CD4-positive, alpha-beta T cell (primary cell): ENCODE measurements around the gene PICALM. TPM values are rescaled to one million over a fixed set of nuclear protein-coding genes. Genes with fewer than 3 reads are reported as not detected.
A peak's percentile ranks its signal among the peaks of the same experiment; 100 is the strongest.

ENCODE experiments used
- ATAC-seq: fragments of 200-7000 bp; cut with Tn5 transposase; one replicate; pipeline ENCODE4 v1.10.0; 2022; ENCODE audit warnings: mild to moderate bottlenecking; ENCODE audit not compliant: poor library complexity
- CTCF ChIA-PET: fragments of 350-600 bp; sonication (Branson Sonifier 250); formaldehyde crosslinking; loops from one replicate; lab custom pipeline; 2021; ENCODE audit warnings: antibody characterized with exemption, inconsistent platforms; lab: Charles Lee
- POLR2A ChIA-PET: fragments of 350-600 bp; sonication (Branson Sonifier 250); formaldehyde crosslinking; loops from one replicate; lab custom pipeline; 2021; ENCODE audit warnings: antibody characterized with exemption, inconsistent platforms; lab: Charles Lee
- DNase-seq, 14 experiments: peaks; one replicate each; pipeline ENCODE4 v3.0.0-alpha.2; 2013 to 2020; ENCODE audit warnings: mixed read lengths in 2 of 14
- H3K27ac ChIP-seq, 2 donors: one replicate each; pipeline versions ENCODE4 v1.5.1 to v1.7.0; 2013; ENCODE audit warnings: low read length in 2 of 2, low read depth in 1 of 2, mild to moderate bottlenecking in 1 of 2
- H3K27me3 ChIP-seq, 2 experiments: 1 replicate in 1 of 2; 2 replicates in 1 of 2; pipeline versions ENCODE4 v1.6.1 to v1.7.0; 2013; ENCODE audit warnings: low read length in 2 of 2, control low read depth in 1 of 2, mild to moderate bottlenecking in 1 of 2, moderate library complexity in 1 of 2; ENCODE audit not compliant: insufficient read depth in 2 of 2, control insufficient read depth in 1 of 2
- H3K36me3 ChIP-seq: one replicate; pipeline ENCODE4 v1.6.1; 2013; ENCODE audit warnings: low read length, control low read depth; ENCODE audit not compliant: insufficient read depth
- H3K4me1 ChIP-seq: one replicate; pipeline ENCODE4 v1.6.1; 2013; ENCODE audit warnings: low read length, control low read depth; ENCODE audit not compliant: insufficient read depth
- H3K4me3 ChIP-seq: one replicate; pipeline ENCODE4 v1.5.1; 2013; ENCODE audit warnings: mild to moderate bottlenecking, low read length, moderate library complexity
- H3K9me3 ChIP-seq, 2 experiments: 1 replicate in 1 of 2; 2 replicates in 1 of 2; pipeline versions ENCODE4 v1.6.1 to v1.7.0; 2013; ENCODE audit warnings: low read length in 2 of 2, mild to moderate bottlenecking in 2 of 2, control low read depth in 1 of 2, moderate library complexity in 1 of 2; ENCODE audit not compliant: control insufficient read depth in 1 of 2, insufficient read depth in 1 of 2
- H3K27ac Mint-ChIP-seq: one replicate; pipeline ENCODE4 v1.8.0; 2020; ENCODE audit warnings: mixed read lengths
- H3K27me3 Mint-ChIP-seq: one replicate; pipeline ENCODE4 v1.8.0; 2021; ENCODE audit warnings: mixed read lengths
- H3K36me3 Mint-ChIP-seq: one replicate; pipeline ENCODE4 v1.8.0; 2021; ENCODE audit warnings: low read depth, mixed read lengths
- H3K4me1 Mint-ChIP-seq: one replicate; pipeline ENCODE4 v1.8.0; 2021; ENCODE audit warnings: low read depth, mixed read lengths
- H3K4me3 Mint-ChIP-seq: one replicate; pipeline ENCODE4 v1.8.0; 2020; ENCODE audit warnings: mild to moderate bottlenecking, mixed read lengths
- H3K9me3 Mint-ChIP-seq: one replicate; pipeline ENCODE4 v1.8.0; 2020; ENCODE audit warnings: mixed read lengths
- intact Hi-C, 2 experiments: fragments of 100-400 bp; cut with DNase I in 1 of 2; cut with micrococcal nuclease in 1 of 2; formaldehyde crosslinking; loops; one replicate each; pipeline versions ENCODE4 v1.15.1 to v1.9.0; 2023 to 2025; cut with DNase I, micrococcal nuclease
- total RNA-seq, 174 experiments: library from RNA in 2 of 174; stranded (reverse) in 2 of 174; gene quantifications; one replicate each; pipeline ENCODE4 v1.2.3 and lab custom pipeline; 2021 to 2026
- TF ChIP-seq, protein P1 (sequence below): fragments of 200-600 bp; IDR thresholded peaks from one replicate; pipeline ENCODE4 v1.8.0; 2022; ENCODE audit warnings: antibody characterized with exemption, mild to moderate bottlenecking

PICALM gene
- total RNA-seq, 2 experiments from 2014 or later: 73.3 to 77.3 TPM

DNA sequence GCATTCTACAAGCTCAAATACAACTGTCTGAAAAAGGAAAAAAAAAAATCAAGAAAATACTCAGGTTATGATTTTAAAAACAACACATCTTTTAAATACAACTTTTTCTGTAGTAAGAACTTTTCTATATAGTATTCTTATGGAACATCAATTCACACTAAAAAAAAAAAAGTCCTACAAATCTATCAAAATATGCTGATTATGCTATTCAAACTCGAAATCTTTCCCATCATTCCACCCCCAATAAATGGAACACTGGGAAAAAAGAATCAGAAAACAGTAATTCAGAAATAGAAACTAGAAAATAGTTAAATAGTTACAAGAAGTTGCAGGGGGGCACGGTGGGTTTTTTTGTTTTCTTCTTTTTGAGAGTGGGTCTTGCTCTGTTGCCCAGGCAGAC is 77.4 kb downstream of the PICALM start:
- peaks cover 90% of the 10 kb centered on the region for H3K36me3 Mint-ChIP-seq
- Histone ChIP-seq H3K27me3 (no peaks in the 10 kb centered on the region), H3K9me3 (no peaks in the 10 kb centered on the region), H3K4me1 (no peaks in the 10 kb centered on the region), H3K27ac (no peak overlapping the region), H3K36me3 (peaks cover 60% of the 10 kb centered on the region), H3K4me3 (no peak overlapping the region)
- intact Hi-C loops: loop anchor here in 1 of 2 experiments (10.0 kb wide), 1 partner anchor 137 kb away; the partner anchor contains the start of gene CCDC83
- CTCF ChIA-PET: interaction anchor here (1.0 to 2.6 kb wide), 3 partner anchors 50 to 202 kb away, joined by 3 to 9 read pairs (median 3); partner anchors contain the start of gene CCDC83
- peaks cover 5% of the 10 kb centered on the region for H3K4me1 Mint-ChIP-seq
- no peak for ATAC-seq
- TF ChIP-seq, protein P1, sequence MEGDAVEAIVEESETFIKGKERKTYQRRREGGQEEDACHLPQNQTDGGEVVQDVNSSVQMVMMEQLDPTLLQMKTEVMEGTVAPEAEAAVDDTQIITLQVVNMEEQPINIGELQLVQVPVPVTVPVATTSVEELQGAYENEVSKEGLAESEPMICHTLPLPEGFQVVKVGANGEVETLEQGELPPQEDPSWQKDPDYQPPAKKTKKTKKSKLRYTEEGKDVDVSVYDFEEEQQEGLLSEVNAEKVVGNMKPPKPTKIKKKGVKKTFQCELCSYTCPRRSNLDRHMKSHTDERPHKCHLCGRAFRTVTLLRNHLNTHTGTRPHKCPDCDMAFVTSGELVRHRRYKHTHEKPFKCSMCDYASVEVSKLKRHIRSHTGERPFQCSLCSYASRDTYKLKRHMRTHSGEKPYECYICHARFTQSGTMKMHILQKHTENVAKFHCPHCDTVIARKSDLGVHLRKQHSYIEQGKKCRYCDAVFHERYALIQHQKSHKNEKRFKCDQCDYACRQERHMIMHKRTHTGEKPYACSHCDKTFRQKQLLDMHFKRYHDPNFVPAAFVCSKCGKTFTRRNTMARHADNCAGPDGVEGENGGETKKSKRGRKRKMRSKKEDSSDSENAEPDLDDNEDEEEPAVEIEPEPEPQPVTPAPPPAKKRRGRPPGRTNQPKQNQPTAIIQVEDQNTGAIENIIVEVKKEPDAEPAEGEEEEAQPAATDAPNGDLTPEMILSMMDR: no peak
- POLR2A ChIA-PET: interaction anchor here (1.2 kb wide), 1 partner anchor 202 kb away, joined by 3 read pairs; no protein-coding TSS in a partner anchor
- no peaks in the 10 kb centered on the region for H3K9me3 Mint-ChIP-seq
- no peak overlapping the region for H3K27ac Mint-ChIP-seq
- DNase-seq: no peak
- no peaks in the 10 kb centered on the region for H3K27me3 Mint-ChIP-seq
- no peak overlapping the region for H3K4me3 Mint-ChIP-seq

DNA sequence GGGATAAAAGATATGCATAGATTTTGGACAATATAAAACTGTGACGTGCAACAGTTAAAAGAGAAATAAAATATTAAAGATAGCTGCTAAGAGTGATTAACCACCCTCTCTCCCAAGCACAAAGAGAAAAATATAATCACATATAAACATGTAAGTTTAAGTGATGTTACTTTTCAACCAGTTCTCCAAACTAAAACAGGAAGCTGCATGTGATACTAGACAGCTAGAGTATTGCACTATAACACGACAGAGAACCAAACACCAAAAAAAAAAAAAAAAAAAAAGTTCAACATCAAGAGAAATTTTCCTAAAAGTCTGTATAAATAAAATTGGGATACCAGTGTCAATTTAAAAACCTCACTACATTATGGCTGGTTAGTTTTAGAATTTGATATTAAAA is 79.1 kb downstream of the PICALM start:
- ATAC-seq (no peak), DNase-seq (no peak)
- TF ChIP-seq, protein P1: no peak
- no peaks in the 10 kb centered on the region for H3K9me3 ChIP-seq
- no peak overlapping the region for H3K27ac ChIP-seq
- no peaks in the 10 kb centered on the region for H3K4me1 ChIP-seq
- intact Hi-C loops: loop anchor here in 1 of 2 experiments (10.0 kb wide), 1 partner anchor 135 kb away; the partner anchor contains the start of gene CCDC83
- H3K4me3 ChIP-seq: no peak overlapping the region
- Mint-ChIP-seq H3K9me3 (no peaks in the 10 kb centered on the region), H3K27ac (no peak overlapping the region), H3K4me3 (no peak overlapping the region), H3K4me1 (peaks cover 5% of the 10 kb centered on the region), H3K36me3 (peaks cover 88% of the 10 kb centered on the region), H3K27me3 (no peaks in the 10 kb centered on the region)
- CTCF ChIA-PET: no interaction called here
- H3K36me3 ChIP-seq: peaks cover 62% of the 10 kb centered on the region
- POLR2A ChIA-PET: interaction anchor here (0.9 kb wide), 1 partner anchor 15 kb away, joined by 3 read pairs; no protein-coding TSS in a partner anchor
- no peaks in the 10 kb centered on the region for H3K27me3 ChIP-seq

DNA sequence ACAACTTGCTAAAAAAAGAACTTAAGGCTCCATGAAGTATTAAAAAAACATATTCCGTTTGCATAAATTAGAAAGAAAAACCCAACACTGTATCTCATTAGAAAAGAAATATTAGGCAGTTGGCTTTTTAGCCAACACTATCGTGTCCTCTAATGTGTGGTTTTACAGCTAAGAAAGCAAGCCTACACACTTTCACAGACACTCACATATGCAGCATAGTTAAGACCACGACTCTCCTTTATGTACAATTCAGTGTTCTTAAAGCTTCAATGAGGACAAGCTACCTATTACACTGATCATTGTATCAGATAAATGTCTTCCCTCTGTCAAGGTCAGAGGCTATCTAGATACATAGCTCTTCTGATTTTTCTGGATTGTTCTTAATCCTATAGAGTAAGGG is 80.1 kb downstream of the PICALM start:
- H3K27ac ChIP-seq: no peak overlapping the region
- no peak for DNase-seq
- no peaks in the 10 kb centered on the region for H3K27me3 ChIP-seq
- Mint-ChIP-seq H3K4me3 (no peak overlapping the region), H3K27me3 (no peaks in the 10 kb centered on the region), H3K4me1 (peaks cover 9% of the 10 kb centered on the region), H3K27ac (peak overlapping the region; percentile 67), H3K36me3 (peaks cover 89% of the 10 kb centered on the region), H3K9me3 (no peaks in the 10 kb centered on the region)
- POLR2A ChIA-PET: interaction anchor here (0.9 kb wide), 1 partner anchor 14 kb away, joined by 3 read pairs; no protein-coding TSS in a partner anchor
- H3K36me3 ChIP-seq: peaks cover 62% of the 10 kb centered on the region
- no peaks in the 10 kb centered on the region for H3K4me1 ChIP-seq
- ATAC-seq: no peak
- no peaks in the 10 kb centered on the region for H3K9me3 ChIP-seq
- intact Hi-C loops: no loop called here
- no peak overlapping the region for H3K4me3 ChIP-seq
- TF ChIP-seq, protein P1: no peak
- CTCF ChIA-PET: interaction anchor here (0.6 kb wide), 2 partner anchors 11 to 20 kb away, joined by 3 to 4 read pairs; no protein-coding TSS in a partner anchor
